H9 (cell line): ENCODE data around the gene TSPAN18. TPM values are rescaled to one million over a fixed set of nuclear protein-coding genes. Genes with fewer than 3 reads are reported as not detected.

Experiments used
- DNase-seq: peaks from one replicate; pipeline ENCODE4 v3.0.0-alpha.2; 2017
- H2AFZ ChIP-seq: one replicate; pipeline ENCODE4 v1.6.1; 2013; ENCODE audit warnings: mild to moderate bottlenecking, low read length, control low read depth, moderate library complexity
- H2AK5ac ChIP-seq: 2 replicates; pipeline ENCODE4 v1.6.1; 2013; ENCODE audit warnings: low read length, control low read depth, mixed read lengths; ENCODE audit not compliant: insufficient read length
- H2BK120ac ChIP-seq: one replicate; pipeline ENCODE4 v1.6.1; 2013; ENCODE audit warnings: low read depth, mild to moderate bottlenecking, low read length, control low read depth, inconsistent platforms; ENCODE audit not compliant: poor library complexity, severe bottlenecking
- H2BK12ac ChIP-seq: 2 replicates; pipeline ENCODE4 v1.6.1; 2013; ENCODE audit warnings: low read length, control low read depth, mixed read lengths, low read depth; ENCODE audit not compliant: insufficient read length
- H2BK15ac ChIP-seq: 2 replicates; pipeline ENCODE4 v1.6.1; 2013; ENCODE audit warnings: low read depth, low read length, control low read depth
- H2BK20ac ChIP-seq: one replicate; pipeline ENCODE4 v1.6.1; 2013; ENCODE audit warnings: low read depth, mild to moderate bottlenecking, low read length, control low read depth, inconsistent platforms; ENCODE audit not compliant: poor library complexity, severe bottlenecking
- H2BK5ac ChIP-seq: 2 replicates; pipeline ENCODE4 v1.6.1; 2013; ENCODE audit warnings: low read length, control low read depth, mixed read lengths; ENCODE audit not compliant: insufficient read length
- H3K14ac ChIP-seq: 2 replicates; pipeline ENCODE4 v1.6.1; 2013; ENCODE audit warnings: low read length, control low read depth; ENCODE audit not compliant: insufficient read depth
- H3K18ac ChIP-seq: 2 replicates; pipeline ENCODE4 v1.6.1; 2013; ENCODE audit warnings: low read depth, mild to moderate bottlenecking, mixed read lengths, low read length, control low read depth; ENCODE audit not compliant: insufficient read length
- H3K23ac ChIP-seq: 2 replicates; pipeline ENCODE4 v1.6.1; 2013; ENCODE audit warnings: low read length, control low read depth, mixed read lengths, low read depth; ENCODE audit not compliant: insufficient read length
- H3K23me2 ChIP-seq: 2 replicates; pipeline ENCODE4 v1.6.1; 2013; ENCODE audit warnings: low read depth, mild to moderate bottlenecking, mixed read lengths, low read length, control low read depth; ENCODE audit not compliant: insufficient read length, poor library complexity, severe bottlenecking
- H3K27ac ChIP-seq: 2 replicates; pipeline ENCODE4 v1.5.1; 2013; ENCODE audit warnings: low read length, control low read depth, mixed read lengths, low read depth; ENCODE audit not compliant: insufficient read length
- H3K27me3 ChIP-seq: 2 replicates; pipeline ENCODE4 v1.6.1; 2013; ENCODE audit warnings: low read length, control low read depth, inconsistent platforms; ENCODE audit not compliant: insufficient read depth
- H3K4ac ChIP-seq: 2 replicates; pipeline ENCODE4 v1.6.1; 2013; ENCODE audit warnings: low read depth, mild to moderate bottlenecking, control low read depth, inconsistent platforms, low read length, moderate library complexity
- H3K4me1 ChIP-seq: 2 replicates; pipeline ENCODE4 v1.6.1; 2013; ENCODE audit warnings: low read length, control low read depth, inconsistent platforms; ENCODE audit not compliant: insufficient read depth
- H3K4me2 ChIP-seq: 2 replicates; pipeline ENCODE4 v1.6.1; 2013; ENCODE audit warnings: low read length, control low read depth, mixed read lengths; ENCODE audit not compliant: insufficient read length, insufficient read depth
- H3K56ac ChIP-seq: 2 replicates; pipeline ENCODE4 v1.6.1; 2013; ENCODE audit warnings: low read depth, mild to moderate bottlenecking, mixed read lengths, low read length, control low read depth; ENCODE audit not compliant: insufficient read length
- H3K79me1 ChIP-seq: 2 replicates; pipeline ENCODE4 v1.6.1; 2013; ENCODE audit warnings: low read depth, mild to moderate bottlenecking, moderate library complexity, low read length, control low read depth, inconsistent platforms; ENCODE audit not compliant: insufficient read depth, poor library complexity, severe bottlenecking
- H3K79me2 ChIP-seq: 2 replicates; pipeline ENCODE4 v1.6.1; 2013; ENCODE audit warnings: low read length, control low read depth, inconsistent platforms; ENCODE audit not compliant: insufficient read depth
- H3K9ac ChIP-seq: 2 replicates; pipeline ENCODE4 v1.6.1; 2013; ENCODE audit warnings: low read length, control low read depth, mixed read lengths; ENCODE audit not compliant: insufficient read length; ENCODE audit errors: extremely low read depth
- H3K9me3 ChIP-seq: one replicate; pipeline ENCODE4 v1.6.1; 2013; ENCODE audit warnings: low read depth, low read length, inconsistent platforms; ENCODE audit not compliant: control insufficient read depth
- H3T11ph ChIP-seq: one replicate; pipeline ENCODE4 v1.6.1; 2013; ENCODE audit warnings: mild to moderate bottlenecking, low read length, control low read depth, inconsistent platforms
- H4K20me1 ChIP-seq: one replicate; pipeline ENCODE4 v1.6.1; 2013; ENCODE audit not compliant: control insufficient read depth, insufficient read length, insufficient read depth
- H4K5ac ChIP-seq: 2 replicates; pipeline ENCODE4 v1.6.1; 2013; ENCODE audit warnings: low read depth, mild to moderate bottlenecking, mixed read lengths, low read length, control low read depth; ENCODE audit not compliant: insufficient read length
- H4K8ac ChIP-seq: replicated peaks from 2 replicates; pipeline ENCODE4 v1.6.1; 2013; ENCODE audit warnings: low read length, control low read depth, mixed read lengths, low read depth; ENCODE audit not compliant: insufficient read length
- H4K91ac ChIP-seq: 2 replicates; pipeline ENCODE4 v1.6.1; 2013; ENCODE audit warnings: low read depth, mild to moderate bottlenecking, moderate library complexity, mixed read lengths, low read length, control low read depth; ENCODE audit not compliant: insufficient read length
- H3K27ac Mint-ChIP-seq, 3 experiments: 2 replicates in 2 of 3; 3 replicates in 1 of 3; pipeline ENCODE4 v1.8.0; 2020 to 2021; ENCODE audit warnings: mixed read lengths in 3 of 3, mild to moderate bottlenecking in 1 of 3, moderate library complexity in 1 of 3
- H3K27me3 Mint-ChIP-seq: 2 replicates; pipeline ENCODE4 v1.8.0; 2021; ENCODE audit warnings: low read depth, mild to moderate bottlenecking, moderate library complexity, mixed read lengths
- H3K36me3 Mint-ChIP-seq, 3 experiments: 2 replicates in 2 of 3; 3 replicates in 1 of 3; pipeline ENCODE4 v1.8.0; 2020 to 2021; ENCODE audit warnings: low read depth in 3 of 3, mixed read lengths in 3 of 3; ENCODE audit not compliant: insufficient read depth in 1 of 3
- H3K4me1 Mint-ChIP-seq, 2 experiments: 2 replicates each; pipeline ENCODE4 v1.8.0; 2020; ENCODE audit warnings: mixed read lengths in 2 of 2
- H3K4me3 Mint-ChIP-seq, 2 experiments: 2 replicates in 1 of 2; 3 replicates in 1 of 2; pipeline ENCODE4 v1.8.0; 2020 to 2021; ENCODE audit warnings: mild to moderate bottlenecking in 2 of 2, mixed read lengths in 2 of 2, moderate library complexity in 1 of 2
- H3K9me3 Mint-ChIP-seq, 2 experiments: 2 replicates in 1 of 2; 3 replicates in 1 of 2; pipeline ENCODE4 v1.8.0; 2020; ENCODE audit warnings: mild to moderate bottlenecking in 2 of 2, mixed read lengths in 2 of 2, moderate library complexity in 1 of 2
- WGBS: extraction: QIAGEN DNeasy Blood & Tissue Kit; methylation state at CpG from one replicate; pipeline ENCODE4 v1.1.7; 2013; ENCODE audit warnings: missing lambda C conversion rate, low lambda C conversion rate, mixed read lengths; ENCODE audit not compliant: insufficient read length; ENCODE audit errors: extremely low coverage; 5-methylcytosine and 5-hydroxymethylcytosine counted together
- total RNA-seq: library from RNA; stranded (reverse); gene quantifications from 2 replicates; pipeline ENCODE4 v1.2.1, GENCODE V29; 2021
- TF ChIP-seq, protein P1 (sequence below): fragments of 200-600 bp; sonication (generic); conservative IDR thresholded peaks from 3 replicates; pipeline ENCODE4 v1.8.0; 2021; ENCODE audit warnings: antibody characterized with exemption, mild to moderate bottlenecking

The TSPAN18 gene
- total RNA-seq, 1 experiment from 2014 or later = 25.3 TPM

DNA sequence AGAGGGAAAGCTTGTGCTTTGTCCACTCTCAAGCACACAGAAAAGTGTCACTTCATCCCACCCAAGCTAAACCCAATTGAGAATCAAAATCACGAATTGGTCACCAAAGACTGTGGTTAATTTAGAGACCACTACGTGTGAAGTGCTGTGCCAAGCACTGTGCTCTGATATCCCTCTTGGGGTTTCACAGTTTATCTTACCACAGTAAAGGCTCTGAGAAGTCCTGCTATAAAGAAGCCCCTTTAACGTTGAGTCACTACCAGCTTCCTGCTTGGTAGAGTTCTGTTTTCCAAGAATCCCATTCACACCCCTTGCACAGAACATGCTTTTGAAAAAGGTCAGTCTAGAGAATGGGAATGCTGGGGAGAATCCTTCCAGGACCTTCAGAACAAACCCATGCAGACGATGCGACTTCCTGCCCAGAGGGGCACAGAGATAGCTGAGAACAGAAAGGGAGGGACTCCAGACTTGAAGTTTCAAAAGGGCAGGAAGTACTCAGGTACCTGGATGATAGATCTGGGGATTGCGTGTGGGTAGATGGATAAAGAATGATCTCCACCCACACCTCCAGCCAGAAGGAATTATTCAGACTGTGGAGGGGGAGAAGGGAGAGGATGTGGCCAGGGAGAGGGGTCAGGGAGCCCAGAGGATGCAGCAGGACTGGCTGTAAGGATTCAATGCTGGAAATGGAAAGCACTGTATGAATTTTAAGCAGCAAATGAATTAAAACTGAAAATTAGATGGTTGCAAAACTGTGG lies 18.1 kb upstream of the TSPAN18 start:
- no peak overlapping the region; a peak in 1 of 5 replicates for H3K4me3 Mint-ChIP-seq
- H3K18ac ChIP-seq = no peak overlapping the region
- H3K27me3 ChIP-seq = no peaks in the 10 kb centered on the region
- H2BK12ac ChIP-seq = no peak overlapping the region
- H3K56ac ChIP-seq = no peak overlapping the region
- no peak overlapping the region for H4K8ac ChIP-seq
- no peak overlapping the region for H2BK5ac ChIP-seq
- no peaks in the 10 kb centered on the region for H3K9me3 ChIP-seq
- H3K4me1 ChIP-seq = peaks cover 4% of the 10 kb centered on the region; the same call in 1 of the 2 replicates
- no peaks in the 10 kb centered on the region for H3K79me2 ChIP-seq
- peaks cover 34% of the 10 kb centered on the region in 2 experiments for H3K4me1 Mint-ChIP-seq
- TF ChIP-seq, protein P1, sequence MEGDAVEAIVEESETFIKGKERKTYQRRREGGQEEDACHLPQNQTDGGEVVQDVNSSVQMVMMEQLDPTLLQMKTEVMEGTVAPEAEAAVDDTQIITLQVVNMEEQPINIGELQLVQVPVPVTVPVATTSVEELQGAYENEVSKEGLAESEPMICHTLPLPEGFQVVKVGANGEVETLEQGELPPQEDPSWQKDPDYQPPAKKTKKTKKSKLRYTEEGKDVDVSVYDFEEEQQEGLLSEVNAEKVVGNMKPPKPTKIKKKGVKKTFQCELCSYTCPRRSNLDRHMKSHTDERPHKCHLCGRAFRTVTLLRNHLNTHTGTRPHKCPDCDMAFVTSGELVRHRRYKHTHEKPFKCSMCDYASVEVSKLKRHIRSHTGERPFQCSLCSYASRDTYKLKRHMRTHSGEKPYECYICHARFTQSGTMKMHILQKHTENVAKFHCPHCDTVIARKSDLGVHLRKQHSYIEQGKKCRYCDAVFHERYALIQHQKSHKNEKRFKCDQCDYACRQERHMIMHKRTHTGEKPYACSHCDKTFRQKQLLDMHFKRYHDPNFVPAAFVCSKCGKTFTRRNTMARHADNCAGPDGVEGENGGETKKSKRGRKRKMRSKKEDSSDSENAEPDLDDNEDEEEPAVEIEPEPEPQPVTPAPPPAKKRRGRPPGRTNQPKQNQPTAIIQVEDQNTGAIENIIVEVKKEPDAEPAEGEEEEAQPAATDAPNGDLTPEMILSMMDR = no peak
- no peak overlapping the region for H3T11ph ChIP-seq
- no peaks in the 10 kb centered on the region for H3K79me1 ChIP-seq
- peak overlapping the region in 1 of 3 experiments; percentile 25; a peak in 2 of 7 replicates for H3K27ac Mint-ChIP-seq
- H4K20me1 ChIP-seq = no peaks in the 10 kb centered on the region
- H3K27ac ChIP-seq = no peak overlapping the region
- no peak overlapping the region for H3K4ac ChIP-seq
- peaks cover 2 to 3% (median 2%) of the 10 kb centered on the region in 3 experiments; a peak in 3 of 7 replicates for H3K36me3 Mint-ChIP-seq
- no peak overlapping the region for H2BK20ac ChIP-seq
- H3K23ac ChIP-seq = no peak overlapping the region
- no peak overlapping the region for H4K91ac ChIP-seq
- H3K9me3 Mint-ChIP-seq = peaks cover 4 to 13% of the 10 kb centered on the region in 2 experiments
- no peak overlapping the region for H3K4me2 ChIP-seq
- H3K14ac ChIP-seq = no peak overlapping the region
- no peak overlapping the region for H2BK15ac ChIP-seq
- no peak overlapping the region for H2AK5ac ChIP-seq
- WGBS = no CpG with 5 or more reads among the region's 6 CpGs
- no peak overlapping the region for H2AFZ ChIP-seq
- no peak for DNase-seq
- H2BK120ac ChIP-seq = no peak overlapping the region
- H3K9ac ChIP-seq = no peak overlapping the region
- H3K27me3 Mint-ChIP-seq = peaks cover 23% of the 10 kb centered on the region
- no peak overlapping the region for H4K5ac ChIP-seq
- H3K23me2 ChIP-seq = no peaks in the 10 kb centered on the region
